HK-2 (cell line): ENCODE data around the gene CCDC88A.
A peak's percentile ranks its signal among the peaks of the same experiment; 100 is the strongest.

Experiments used
- DNase-seq: peaks from one replicate; pipeline ENCODE4 v3.0.0-alpha.2; 2018; ENCODE audit not compliant: unreplicated experiment

The CCDC88A gene

GRCh38 chr2:55422876-55423665, 3.4 kb upstream of the CCDC88A start:
- DNase-seq, result no peak

GRCh38 chr2:55421326-55421725, 1.7 kb upstream of the CCDC88A start:
- DNase-seq, result no peak

- DNase-seq, result no peak
These were observed 1.2 kb upstream of the CCDC88A start for GRCh38 chr2:55420871-55421270.

- no peak for DNase-seq
These were observed 726 bp upstream of the CCDC88A start for GRCh38 chr2:55420439-55420725.

GRCh38 chr2:55419233-55419678, 400 bp downstream of the CCDC88A start:
- DNase-seq, result no peak

GRCh38 chr2:55418512-55419232, 984 bp downstream of the CCDC88A start:
- peak; percentile 23 for DNase-seq

- DNase-seq, result no peak
These were observed 1.6 kb downstream of the CCDC88A start for GRCh38 chr2:55418072-55418471.

GRCh38 chr2:55416786-55417568, 2.7 kb downstream of the CCDC88A start:
- no peak for DNase-seq

GRCh38 chr2:55415300-55415699, 4.4 kb downstream of the CCDC88A start:
- no peak for DNase-seq

GRCh38 chr2:55408918-55409868, 10.5 kb downstream of the CCDC88A start:
- DNase-seq, result no peak

GRCh38 chr2:55408098-55408882, 11.4 kb downstream of the CCDC88A start:
- DNase-seq, result no peak

- DNase-seq, result no peak
These were observed 14.5 kb downstream of the CCDC88A start for GRCh38 chr2:55405116-55405515.

GRCh38 chr2:55403256-55403998, 16.2 kb downstream of the CCDC88A start:
- DNase-seq, result no peak

- no peak for DNase-seq
These were observed 18.5 kb downstream of the CCDC88A start for GRCh38 chr2:55401124-55401523.

- DNase-seq, result no peak
These were observed 19.3 kb downstream of the CCDC88A start for GRCh38 chr2:55400332-55400731.

GRCh38 chr2:55399815-55400214, 19.8 kb downstream of the CCDC88A start:
- no peak for DNase-seq

- DNase-seq, result no peak
These were observed 23.7 kb downstream of the CCDC88A start for GRCh38 chr2:55395724-55396605.

GRCh38 chr2:55391615-55392242, 27.9 kb downstream of the CCDC88A start:
- no peak for DNase-seq
